PC-9 (cell line): ENCODE results near the gene JAG1. TPM values are rescaled to one million over a fixed set of nuclear protein-coding genes. Genes with fewer than 3 reads are reported as not detected.

Source experiments
- BruUV-seq: library from RNA; stranded (reverse); fragments of 400-500 nt; replicated peaks from 2 replicates; lab custom pipeline; 2021; lab: Mats Ljungman, UMichigan
- CTCF ChIA-PET: fragments of 300-600 bp; sonication (Branson Sonifier 250); formaldehyde crosslinking; loops from one replicate; lab custom pipeline; 2022; ENCODE audit warnings: antibody characterized with exemption; lab: Charles Lee
- POLR2A ChIA-PET: fragments of 300-600 bp; sonication (Branson Sonifier 250); formaldehyde crosslinking; loops from one replicate; lab custom pipeline; 2022; ENCODE audit warnings: antibody characterized with exemption; ENCODE audit not compliant: unreplicated experiment; lab: Charles Lee
- DNase-seq, 2 experiments: peaks; one replicate each; pipeline versions ENCODE4 v3.0.0 to v3.0.0-alpha.2; 2015 to 2022; ENCODE audit warnings: mixed read lengths in 1 of 2
- H2AFZ ChIP-seq: fragments of 200-600 bp; sonication (generic); 2 replicates; pipeline ENCODE4 v1.8.1; 2017; ENCODE audit warnings: antibody characterized with exemption
- H3F3A ChIP-seq: fragments of 200-600 bp; sonication (generic); 2 replicates; pipeline ENCODE4 v1.8.1; 2017; ENCODE audit warnings: antibody characterized with exemption, mild to moderate bottlenecking, low read depth; ENCODE audit not compliant: insufficient read depth
- H3K27ac ChIP-seq: fragments of 200-600 bp; sonication (generic); 2 replicates; pipeline ENCODE4 v1.6.1; 2016; ENCODE audit warnings: mixed run types
- H3K27me3 ChIP-seq: fragments of 200-600 bp; sonication (generic); 2 replicates; pipeline ENCODE4 v1.6.1; 2016; ENCODE audit warnings: low read depth, mixed run types; ENCODE audit not compliant: insufficient read depth
- H3K36me3 ChIP-seq: fragments of 200-600 bp; sonication (generic); 2 replicates; pipeline ENCODE4 v1.6.1; 2016; ENCODE audit warnings: low read depth, mixed run types
- H3K4me1 ChIP-seq: fragments of 200-600 bp; sonication (generic); replicated peaks from 2 replicates; pipeline ENCODE4 v1.6.1; 2016; ENCODE audit warnings: mixed run types; ENCODE audit not compliant: insufficient read depth
- H3K4me2 ChIP-seq: fragments of 200-600 bp; sonication (generic); 2 replicates; pipeline ENCODE4 v1.6.1; 2017; ENCODE audit warnings: mixed run types
- H3K4me3 ChIP-seq: fragments of 200-600 bp; sonication (generic); 2 replicates; pipeline ENCODE4 v1.6.1; 2016; ENCODE audit warnings: mixed run types
- H3K79me2 ChIP-seq: fragments of 200-600 bp; sonication (generic); 2 replicates; pipeline ENCODE4 v1.6.1; 2017; ENCODE audit warnings: low read depth, mixed run types
- H3K9me2 ChIP-seq: fragments of 200-600 bp; sonication (generic); 2 replicates; pipeline ENCODE4 v1.8.1; 2017; ENCODE audit warnings: mild to moderate bottlenecking; ENCODE audit not compliant: insufficient read depth
- H3K9me3 ChIP-seq: fragments of 200-600 bp; sonication (generic); 2 replicates; pipeline ENCODE4 v1.8.1; 2016; ENCODE audit warnings: low read depth; ENCODE audit not compliant: insufficient read depth
- H4K20me1 ChIP-seq: fragments of 200-600 bp; sonication (generic); 2 replicates; pipeline ENCODE4 v1.8.1; 2017; ENCODE audit not compliant: insufficient read depth
- EZH2 ChIP-seq: fragments of 200-600 bp; sonication (generic); IDR thresholded peaks from 2 replicates; pipeline ENCODE4 v1.8.0; 2017; ENCODE audit warnings: antibody characterized with exemption, low read depth
- intact Hi-C: fragments of 100-400 bp; cut with micrococcal nuclease; formaldehyde crosslinking; loops from one replicate; pipeline ENCODE4 v1.10.0; 2022; ENCODE audit not compliant: unreplicated experiment
- total RNA-seq: library from RNA; stranded (reverse); gene quantifications from 2 replicates; pipeline ENCODE4 v1.2.3, GENCODE V29; 2021
- TF ChIP-seq, protein P1 (sequence below): fragments of 200-600 bp; sonication (generic); conservative IDR thresholded peaks from 2 replicates; pipeline ENCODE4 v1.6.1; 2017; ENCODE audit warnings: mixed run types, antibody characterized with exemption, mild to moderate bottlenecking, moderate library complexity

JAG1 gene
- total RNA-seq, 1 experiment from 2014 or later = 42.9 TPM

DNA sequence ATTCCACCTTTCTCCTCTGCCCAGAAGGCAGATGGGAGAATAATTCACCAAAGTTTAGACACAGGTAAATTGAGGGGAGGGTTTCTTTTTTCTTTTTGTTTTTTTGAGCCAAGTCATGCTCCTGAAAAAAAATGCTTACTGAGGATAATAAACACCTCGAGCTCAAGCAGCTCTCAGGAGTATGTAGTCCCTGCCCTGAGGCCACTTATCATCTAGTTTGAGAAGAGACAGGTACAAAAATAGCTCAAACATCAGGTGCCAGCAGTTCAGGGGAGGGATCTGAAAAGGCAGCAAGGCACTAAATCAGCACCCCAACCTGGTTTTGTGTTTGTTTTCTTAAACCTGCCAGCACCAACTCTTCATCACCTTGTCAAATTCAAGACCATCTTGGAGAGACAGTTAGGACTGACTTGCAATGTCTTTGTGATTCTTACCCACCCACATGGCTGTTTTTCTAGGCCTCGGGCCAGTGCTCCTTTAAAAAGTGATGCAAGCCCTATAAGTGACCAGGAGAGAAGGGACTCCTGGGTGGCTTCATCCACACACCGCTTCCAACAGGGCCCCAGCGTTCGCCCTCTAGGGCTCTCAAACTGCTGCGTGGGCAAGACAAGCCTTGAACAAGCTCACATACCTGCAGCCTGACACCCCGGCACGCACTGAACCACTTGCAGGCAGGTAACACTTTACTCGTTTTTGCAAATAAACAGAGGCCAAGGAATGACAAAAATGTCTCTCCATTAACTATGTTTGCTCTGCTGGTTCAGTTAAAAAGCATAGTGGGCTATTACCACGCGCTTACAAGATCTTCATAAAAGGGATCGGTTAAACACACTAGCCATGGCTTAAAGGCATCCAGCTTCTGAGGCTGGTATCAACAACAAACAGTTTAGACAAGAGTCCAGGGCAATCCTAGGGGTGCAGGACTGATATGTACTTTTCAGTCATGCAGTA, 13.9 kb downstream of the JAG1 start:
- ChIA-PET POLR2A (interaction anchor here (0.6 kb wide), 1 partner anchor 595 kb away, joined by 7 read pairs; no protein-coding TSS in a partner anchor), CTCF (interaction anchor here (0.6 to 0.7 kb wide), 2 partner anchors 295 to 573 kb away, joined by 3 to 13 read pairs; no protein-coding TSS in a partner anchor)
- Histone ChIP-seq H3K27ac (no peak overlapping the region), H3K36me3 (peaks cover 26% of the 10 kb centered on the region), H3K9me3 (no peaks in the 10 kb centered on the region), H3K79me2 (peaks cover 7% of the 10 kb centered on the region), H3K9me2 (no peaks in the 10 kb centered on the region), H3K4me3 (no peak overlapping the region), H3K4me2 (no peak overlapping the region), H3F3A (no peaks in the 10 kb centered on the region), H3K4me1 (no peaks in the 10 kb centered on the region), H2AFZ (no peak overlapping the region), H4K20me1 (peaks cover 10% of the 10 kb centered on the region; the same call in 1 of the 2 replicates), H3K27me3 (no peaks in the 10 kb centered on the region)
- TF ChIP-seq, protein P1, sequence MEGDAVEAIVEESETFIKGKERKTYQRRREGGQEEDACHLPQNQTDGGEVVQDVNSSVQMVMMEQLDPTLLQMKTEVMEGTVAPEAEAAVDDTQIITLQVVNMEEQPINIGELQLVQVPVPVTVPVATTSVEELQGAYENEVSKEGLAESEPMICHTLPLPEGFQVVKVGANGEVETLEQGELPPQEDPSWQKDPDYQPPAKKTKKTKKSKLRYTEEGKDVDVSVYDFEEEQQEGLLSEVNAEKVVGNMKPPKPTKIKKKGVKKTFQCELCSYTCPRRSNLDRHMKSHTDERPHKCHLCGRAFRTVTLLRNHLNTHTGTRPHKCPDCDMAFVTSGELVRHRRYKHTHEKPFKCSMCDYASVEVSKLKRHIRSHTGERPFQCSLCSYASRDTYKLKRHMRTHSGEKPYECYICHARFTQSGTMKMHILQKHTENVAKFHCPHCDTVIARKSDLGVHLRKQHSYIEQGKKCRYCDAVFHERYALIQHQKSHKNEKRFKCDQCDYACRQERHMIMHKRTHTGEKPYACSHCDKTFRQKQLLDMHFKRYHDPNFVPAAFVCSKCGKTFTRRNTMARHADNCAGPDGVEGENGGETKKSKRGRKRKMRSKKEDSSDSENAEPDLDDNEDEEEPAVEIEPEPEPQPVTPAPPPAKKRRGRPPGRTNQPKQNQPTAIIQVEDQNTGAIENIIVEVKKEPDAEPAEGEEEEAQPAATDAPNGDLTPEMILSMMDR = no peak
- TF ChIP-seq EZH2 = no peak
- no TSS peak for BruUV-seq
- DNase-seq = no peak
- intact Hi-C loops = loop anchor here (5.0 kb wide), 2 partner anchors 108 to 683 kb away; no protein-coding TSS in a partner anchor

DNA sequence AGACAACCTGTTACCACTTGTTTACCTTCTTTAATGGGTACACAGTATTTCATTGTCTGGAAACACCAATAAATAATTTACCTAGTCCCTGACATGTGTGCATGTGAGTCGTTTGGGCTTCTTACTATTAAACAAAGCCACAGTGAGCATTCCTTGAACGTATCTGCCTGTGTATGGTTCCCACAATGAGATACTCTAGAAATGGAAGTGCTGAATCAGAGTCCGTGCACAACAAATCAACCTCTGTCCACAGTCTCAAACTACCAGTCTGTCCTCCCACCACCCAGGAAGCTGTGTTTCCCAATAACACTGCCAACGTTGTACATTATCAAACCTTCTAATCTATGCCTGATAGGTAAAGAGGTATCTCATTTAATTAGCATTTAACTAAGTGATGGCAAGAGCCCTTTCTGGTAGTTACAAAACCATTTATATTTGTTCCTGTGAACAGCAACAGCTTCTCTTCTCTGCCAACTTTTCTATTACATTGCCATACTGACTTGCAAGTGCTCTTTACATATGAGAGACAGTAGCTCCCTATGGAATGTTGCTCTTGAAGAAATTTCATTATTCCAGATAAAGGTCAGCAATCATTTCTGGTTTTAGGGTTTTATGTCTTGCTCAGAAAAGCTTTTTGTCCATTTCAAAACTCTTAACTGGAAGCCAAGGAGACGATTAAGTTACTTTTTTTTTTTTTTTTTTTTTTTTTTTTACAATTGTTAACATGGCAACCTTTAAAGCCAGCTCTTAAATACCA, 14.7 kb downstream of the JAG1 start:
- H3K27ac ChIP-seq = no peak overlapping the region
- intact Hi-C loops = loop anchor here (5.0 kb wide), 2 partner anchors 107 to 682 kb away; no protein-coding TSS in a partner anchor
- ChIA-PET CTCF (interaction anchor here (0.6 to 0.7 kb wide), 2 partner anchors 296 to 572 kb away, joined by 3 to 13 read pairs; no protein-coding TSS in a partner anchor), POLR2A (interaction anchor here (0.7 kb wide), 1 partner anchor 384 kb away, joined by 32 read pairs; no protein-coding TSS in a partner anchor)
- H3K36me3 ChIP-seq = peaks cover 20% of the 10 kb centered on the region
- H2AFZ ChIP-seq = no peak overlapping the region
- no peak for TF ChIP-seq EZH2
- TF ChIP-seq, protein P1 = no peak
- no peak overlapping the region for H3K4me3 ChIP-seq
- no peaks in the 10 kb centered on the region for H3F3A ChIP-seq
- H3K9me2 ChIP-seq = no peaks in the 10 kb centered on the region
- no peaks in the 10 kb centered on the region for H3K4me1 ChIP-seq
- no TSS peak for BruUV-seq
- H3K9me3 ChIP-seq = no peaks in the 10 kb centered on the region
- H4K20me1 ChIP-seq = peaks cover 10% of the 10 kb centered on the region; the same call in 1 of the 2 replicates
- no peak overlapping the region for H3K4me2 ChIP-seq
- no peak for DNase-seq
- H3K79me2 ChIP-seq = no peaks in the 10 kb centered on the region
- H3K27me3 ChIP-seq = no peaks in the 10 kb centered on the region
